Measurements from ENCODE around the gene PIK3IP1. TPM values are rescaled to one million over a fixed set of nuclear protein-coding genes. Genes with fewer than 3 reads are reported as not detected.

The PIK3IP1 gene
- total and polyA plus RNA-seq, 2 donors (not counting 3 experiments of a cell fraction or from before 2014, with no cell fraction given) = 7.7 to 13.2 TPM

GRCh38 chr22:31329453-31330215 is 37.3 kb upstream of the PIK3IP1 start:
- intact Hi-C loops (cut with micrococcal nuclease) = no loop called here

More at GRCh38 chr22:31329453-31330215, 37.3 kb upstream of the PIK3IP1 start:
- Histone ChIP-seq H3K4me1 (ENCODE audit: control insufficient read depth, extremely low read depth, insufficient read depth, low read length) (no peaks in the 10 kb centered on the region), H3K79me2 (ENCODE audit: control insufficient read depth, insufficient read depth, low read length) (no peaks in the 10 kb centered on the region), H3K9ac (replicated peaks; ENCODE audit: extremely low read depth, insufficient read depth, low read length) (no peak overlapping the region), H3K4me3 (replicated peaks in 1 of 3; ENCODE audit: insufficient read depth in 1 of 3, low read depth in 1 of 3, low read length in 3 of 3) (no peak overlapping the region), H3K9me3 (replicated peaks; ENCODE audit: control insufficient read depth, insufficient read depth, low read length) (no peaks in the 10 kb centered on the region), H3K27ac (ENCODE audit: insufficient read depth, low read depth, low read length) (no peak overlapping the region), H3K36me3 (ENCODE audit: control insufficient read depth in 2 of 2, extremely low read depth in 1 of 2, insufficient read depth in 2 of 2, low read length in 2 of 2) (peaks cover 12 to 53% of the 10 kb centered on the region in 2 experiments), H3K27me3 (ENCODE audit: control insufficient read depth in 2 of 2, insufficient read depth in 2 of 2, low read length in 2 of 2) (no peaks in the 10 kb centered on the region), H2AFZ (ENCODE audit: low read depth, low read length) (no peak overlapping the region), H4K20me1 (replicated peaks; ENCODE audit: control insufficient read depth, extremely low read depth, insufficient read depth, low read length) (no peaks in the 10 kb centered on the region), H3K9me1 (replicated peaks; ENCODE audit: control insufficient read depth, extremely low read depth, insufficient read depth, low read length) (no peaks in the 10 kb centered on the region), H3K4me2 (ENCODE audit: insufficient read depth, low read length) (no peak overlapping the region)
- no TSS peak for BruUV-seq (replicated peaks)
- ChIA-PET CTCF (interaction anchor here (0.9 kb wide), 1 partner anchor 16 kb away, joined by 3 read pairs; no protein-coding TSS in a partner anchor), POLR2A (no interaction called here)
- dilution Hi-C loops (cut with MboI; ENCODE audit: extremely low pct_ligation_motif_present, low sequenced_read_pairs) = no loop called here
- DNase-seq (ENCODE audit: low read depth, low spot score) = no peak
- TF ChIP-seq, protein P1, sequence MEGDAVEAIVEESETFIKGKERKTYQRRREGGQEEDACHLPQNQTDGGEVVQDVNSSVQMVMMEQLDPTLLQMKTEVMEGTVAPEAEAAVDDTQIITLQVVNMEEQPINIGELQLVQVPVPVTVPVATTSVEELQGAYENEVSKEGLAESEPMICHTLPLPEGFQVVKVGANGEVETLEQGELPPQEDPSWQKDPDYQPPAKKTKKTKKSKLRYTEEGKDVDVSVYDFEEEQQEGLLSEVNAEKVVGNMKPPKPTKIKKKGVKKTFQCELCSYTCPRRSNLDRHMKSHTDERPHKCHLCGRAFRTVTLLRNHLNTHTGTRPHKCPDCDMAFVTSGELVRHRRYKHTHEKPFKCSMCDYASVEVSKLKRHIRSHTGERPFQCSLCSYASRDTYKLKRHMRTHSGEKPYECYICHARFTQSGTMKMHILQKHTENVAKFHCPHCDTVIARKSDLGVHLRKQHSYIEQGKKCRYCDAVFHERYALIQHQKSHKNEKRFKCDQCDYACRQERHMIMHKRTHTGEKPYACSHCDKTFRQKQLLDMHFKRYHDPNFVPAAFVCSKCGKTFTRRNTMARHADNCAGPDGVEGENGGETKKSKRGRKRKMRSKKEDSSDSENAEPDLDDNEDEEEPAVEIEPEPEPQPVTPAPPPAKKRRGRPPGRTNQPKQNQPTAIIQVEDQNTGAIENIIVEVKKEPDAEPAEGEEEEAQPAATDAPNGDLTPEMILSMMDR (IDR thresholded peaks at IDR 0.05; ENCODE audit: extremely low read depth in 1 of 2, insufficient read depth in 1 of 2, low read depth in 1 of 2, low read length in 2 of 2) = no peak
- TF ChIP-seq GATA2 (IDR thresholded peaks at IDR 0.05; ENCODE audit: insufficient read depth, insufficient read length, low read depth, low read length) = no peak
- no peak for TF ChIP-seq POLR2AphosphoS5 (IDR thresholded peaks at IDR 0.05; ENCODE audit: insufficient read depth, low read depth, low read length)
- TF ChIP-seq POLR2A (IDR thresholded peaks at IDR 0.05; ENCODE audit: low read depth, low read length) = no peak
- TF ChIP-seq JUN (IDR thresholded peaks at IDR 0.05; ENCODE audit: borderline replicate concordance, insufficient read depth, insufficient read length, low read depth) = no peak
- TF ChIP-seq EZH2 (IDR thresholded peaks at IDR 0.05; ENCODE audit: borderline replicate concordance, low read depth, low read length, severe bottlenecking) = no peak
- TF ChIP-seq FOS (IDR thresholded peaks at IDR 0.05; ENCODE audit: borderline replicate concordance, insufficient read depth, low read length) = no peak
- TF ChIP-seq, protein P2, sequence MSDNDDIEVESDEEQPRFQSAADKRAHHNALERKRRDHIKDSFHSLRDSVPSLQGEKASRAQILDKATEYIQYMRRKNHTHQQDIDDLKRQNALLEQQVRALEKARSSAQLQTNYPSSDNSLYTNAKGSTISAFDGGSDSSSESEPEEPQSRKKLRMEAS (IDR thresholded peaks at IDR 0.05; ENCODE audit: insufficient read depth, insufficient read length) = no peak
- no peak for TF ChIP-seq MYC (IDR thresholded peaks at IDR 0.05; ENCODE audit: low read depth, low read length)
- no peak for FAIRE-seq
